H1 (cell line): ENCODE results near the gene CCDC9B.

ENCODE experiments used
- CHD2 ChIP-seq: IDR thresholded peaks from 2 replicates; pipeline ENCODE4 v1.6.1; 2012; ENCODE audit warnings: low read length, improper control_type of control experiment
- EZH2 ChIP-seq: fragments of 200-600 bp; sonication (generic); IDR thresholded peaks from 2 replicates; pipeline ENCODE4 v1.7.1; 2012; ENCODE audit warnings: low read depth, mild to moderate bottlenecking, moderate library complexity, low read length, inconsistent platforms; ENCODE audit not compliant: severe bottlenecking
- HDAC6 ChIP-seq: IDR thresholded peaks from one replicate; pipeline ENCODE4 v1.7.1; 2012; ENCODE audit warnings: low read depth, mild to moderate bottlenecking, inconsistent platforms, low read length, moderate library complexity
- NRF1 ChIP-seq: IDR thresholded peaks from 2 replicates; pipeline ENCODE4 v1.6.1; 2011; ENCODE audit warnings: mild to moderate bottlenecking, low read depth, low read length, improper control_type of control experiment
- POLR2A ChIP-seq, 2 experiments: IDR thresholded peaks; 1 replicate in 1 of 2; 2 replicates in 1 of 2; pipeline ENCODE4 v1.6.1; 2011; ENCODE audit warnings: low read depth in 2 of 2, low read length in 2 of 2, mild to moderate bottlenecking in 2 of 2; ENCODE audit errors: control extremely low read depth in 1 of 2
- POLR2AphosphoS5 ChIP-seq: IDR thresholded peaks from 2 replicates; pipeline ENCODE4 v1.6.1; 2011; ENCODE audit warnings: low read depth, low read length
- SP2 ChIP-seq: IDR thresholded peaks from 2 replicates; pipeline ENCODE4 v1.6.1; 2012; ENCODE audit warnings: mild to moderate bottlenecking, low read length, inconsistent platforms
- TF ChIP-seq, protein P1 (sequence below), 3 experiments: IDR thresholded peaks; 1 replicate in 2 of 3; 2 replicates in 1 of 3; pipeline versions ENCODE4 v1.5.1 to v1.6.1; 2011; ENCODE audit warnings: low read length in 3 of 3, mild to moderate bottlenecking in 3 of 3, inconsistent platforms in 2 of 3, low read depth in 1 of 3, moderate library complexity in 1 of 3; ENCODE audit not compliant: insufficient read depth in 1 of 3; ENCODE audit errors: control extremely low read depth in 1 of 3

DNA sequence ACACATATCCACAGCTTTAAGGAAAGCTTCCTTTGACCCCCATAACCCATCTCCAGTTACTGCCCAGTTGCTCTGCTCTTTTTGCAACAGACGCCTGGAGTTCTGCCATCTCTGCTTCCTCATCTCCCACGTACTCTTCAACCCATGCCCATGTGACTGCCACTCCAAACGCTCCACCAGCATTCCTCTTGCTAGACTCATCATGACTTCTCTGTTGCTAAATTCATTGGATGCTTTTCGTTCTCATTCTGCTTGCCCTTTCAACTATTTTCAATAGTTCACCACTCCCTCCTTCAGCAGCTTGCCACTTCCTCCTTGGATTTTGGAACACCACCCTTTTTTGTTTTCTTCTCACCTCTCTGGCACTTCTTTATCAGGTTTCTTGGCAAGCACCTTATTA lies 39.1 kb upstream of the CCDC9B start:
- no peak for TF ChIP-seq NRF1
- TF ChIP-seq POLR2AphosphoS5: no peak
- TF ChIP-seq HDAC6: no peak
- TF ChIP-seq, protein P1, sequence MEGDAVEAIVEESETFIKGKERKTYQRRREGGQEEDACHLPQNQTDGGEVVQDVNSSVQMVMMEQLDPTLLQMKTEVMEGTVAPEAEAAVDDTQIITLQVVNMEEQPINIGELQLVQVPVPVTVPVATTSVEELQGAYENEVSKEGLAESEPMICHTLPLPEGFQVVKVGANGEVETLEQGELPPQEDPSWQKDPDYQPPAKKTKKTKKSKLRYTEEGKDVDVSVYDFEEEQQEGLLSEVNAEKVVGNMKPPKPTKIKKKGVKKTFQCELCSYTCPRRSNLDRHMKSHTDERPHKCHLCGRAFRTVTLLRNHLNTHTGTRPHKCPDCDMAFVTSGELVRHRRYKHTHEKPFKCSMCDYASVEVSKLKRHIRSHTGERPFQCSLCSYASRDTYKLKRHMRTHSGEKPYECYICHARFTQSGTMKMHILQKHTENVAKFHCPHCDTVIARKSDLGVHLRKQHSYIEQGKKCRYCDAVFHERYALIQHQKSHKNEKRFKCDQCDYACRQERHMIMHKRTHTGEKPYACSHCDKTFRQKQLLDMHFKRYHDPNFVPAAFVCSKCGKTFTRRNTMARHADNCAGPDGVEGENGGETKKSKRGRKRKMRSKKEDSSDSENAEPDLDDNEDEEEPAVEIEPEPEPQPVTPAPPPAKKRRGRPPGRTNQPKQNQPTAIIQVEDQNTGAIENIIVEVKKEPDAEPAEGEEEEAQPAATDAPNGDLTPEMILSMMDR (IDR thresholded peaks at IDR 0.05; ENCODE audit: control extremely low read depth in 1 of 3, insufficient read depth in 1 of 3, low read depth in 1 of 3, low read length in 3 of 3): no peak
- no peak for TF ChIP-seq POLR2A (IDR thresholded peaks at IDR 0.05; ENCODE audit: control extremely low read depth in 1 of 2, low read depth in 2 of 2, low read length in 2 of 2)
- no peak for TF ChIP-seq SP2
- TF ChIP-seq EZH2: no peak
- TF ChIP-seq CHD2: no peak
